SH-SY5Y (cell line): ENCODE measurements around the gene SPATA4.

Experiments used
- GATA2 ChIP-seq: IDR thresholded peaks from 2 replicates; pipeline ENCODE4 v1.6.1; 2011; ENCODE audit warnings: mild to moderate bottlenecking, low read depth, low read length
- GATA3 ChIP-seq: IDR thresholded peaks from 2 replicates; pipeline ENCODE4 v1.6.1; 2011; ENCODE audit warnings: low read depth, mild to moderate bottlenecking, low read length, moderate library complexity

DNA sequence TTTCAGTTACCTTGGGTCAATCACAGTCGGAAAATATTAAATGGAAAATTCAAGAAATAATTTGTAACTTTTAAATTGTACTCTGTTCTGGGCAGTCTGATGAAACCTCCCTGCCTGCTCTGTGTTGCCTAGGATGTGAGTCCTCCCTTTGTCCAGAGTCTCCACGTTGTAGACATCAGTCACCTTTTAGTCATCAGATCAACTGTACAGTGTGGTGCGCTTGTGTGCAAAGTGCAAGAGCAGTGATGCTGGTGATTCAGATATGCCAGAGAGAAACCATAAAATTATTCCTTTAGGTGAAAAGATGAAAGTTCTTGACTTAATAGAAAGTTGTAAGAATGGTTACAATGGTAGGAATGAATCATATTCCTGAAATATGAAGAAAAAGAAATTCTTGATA, 1.4 kb downstream of the SPATA4 start:
- TF ChIP-seq GATA2 (no peak), GATA3 (no peak)
